Hematopoietic multipotent progenitor cell treated with erythropoietin and hydrocortisone succinate and interleukin-3 and kit ligand, for 8 days (in vitro differentiated cells): ENCODE data around the gene FUT9.
"Not testable (repeated sequence)": the region's sequence is repeated elsewhere in the genome, so short reads cannot be mapped to it uniquely, and the experiment has no call there.

Source experiments
- DNase-seq: peaks from one replicate; pipeline ENCODE4 v3.0.0-alpha.2; 2015

The FUT9 gene

DNA sequence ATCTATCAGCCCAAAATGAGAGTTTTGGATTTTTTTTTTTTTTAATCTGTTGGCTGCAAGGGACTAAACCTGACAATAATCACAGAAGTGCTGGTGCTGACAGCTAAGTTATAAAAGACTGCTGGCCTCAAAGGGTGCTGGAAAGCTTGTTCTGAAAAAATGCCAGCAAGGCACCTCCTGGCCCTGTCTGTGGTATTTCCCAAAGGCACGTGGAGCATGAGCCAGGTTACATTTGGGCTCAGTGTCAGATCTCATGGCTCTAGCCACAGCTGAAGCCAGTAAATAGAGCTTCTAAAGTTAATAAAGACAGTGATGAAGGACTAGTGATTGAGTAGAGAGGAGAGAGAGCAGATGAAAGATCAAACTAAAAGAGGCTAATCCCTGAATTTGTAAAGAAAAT is 178.9 kb downstream of the FUT9 start:
- DNase-seq, result no peak

DNA sequence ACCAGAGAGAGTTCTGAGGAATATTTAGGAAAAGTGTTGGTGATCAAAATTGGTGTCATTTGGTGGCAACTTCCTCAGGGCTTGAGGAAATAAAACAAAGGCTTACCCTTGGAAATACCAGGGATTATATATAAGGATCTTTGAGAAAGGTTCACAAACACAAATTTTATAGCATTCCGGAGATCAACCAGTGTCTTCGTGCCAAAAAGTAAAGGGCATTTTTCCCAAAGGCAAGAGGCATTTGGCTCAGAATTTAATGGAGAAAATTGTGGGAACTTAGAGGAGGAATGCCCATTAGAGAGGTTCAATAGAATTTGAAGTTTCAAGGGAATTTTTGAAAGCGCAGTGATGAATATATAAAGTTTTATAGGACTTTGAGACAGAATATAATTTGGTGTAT is 179.5 kb downstream of the FUT9 start:
- no peak for DNase-seq

- no peak for DNase-seq
Measured at GRCh38 chr6:96196633-96197032, 180.9 kb downstream of the FUT9 start.

GRCh38 chr6:96197241-96197640 is 181.5 kb downstream of the FUT9 start:
- DNase-seq, result no peak

DNA sequence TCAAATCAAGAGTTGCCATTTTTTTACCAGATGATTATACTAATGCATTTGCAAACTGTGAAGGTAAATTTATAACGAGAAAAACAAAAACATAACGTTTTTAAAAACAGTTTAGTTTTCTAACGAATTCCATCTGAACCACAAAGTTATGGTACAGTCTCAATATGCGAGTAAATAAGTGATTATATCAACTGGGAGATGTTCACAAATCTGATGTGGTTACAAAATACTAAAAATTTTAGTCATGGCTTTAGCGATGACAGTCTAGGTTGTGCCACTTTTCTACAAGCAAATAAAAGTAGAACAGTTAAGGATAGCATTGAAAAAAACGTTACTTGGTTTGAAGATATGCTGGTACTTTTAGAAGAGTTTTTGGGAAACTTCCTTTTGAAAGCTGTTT is 186.8 kb downstream of the FUT9 start:
- no peak for DNase-seq

- no peak for DNase-seq
Measured at GRCh38 chr6:96211341-96211740, 195.6 kb downstream of the FUT9 start.

DNA sequence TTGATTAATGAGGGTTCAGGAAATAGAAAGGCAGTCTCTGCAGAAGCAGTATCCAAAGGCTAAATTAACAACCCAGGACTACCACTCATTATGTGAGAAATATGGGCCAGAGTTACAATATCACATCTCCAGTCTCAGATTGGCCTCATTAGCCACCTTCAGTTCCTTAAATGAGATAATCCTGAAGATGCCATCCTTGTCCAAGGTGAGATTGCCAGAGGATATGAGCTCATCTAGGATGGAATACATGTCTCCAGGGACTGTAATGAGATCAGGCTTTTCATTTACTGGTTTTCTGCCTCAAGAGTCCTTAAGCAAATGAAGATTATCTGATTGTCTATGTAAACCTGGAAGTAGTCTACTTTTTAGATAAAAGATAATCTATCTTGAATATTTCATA is 196.3 kb downstream of the FUT9 start:
- no peak for DNase-seq

DNA sequence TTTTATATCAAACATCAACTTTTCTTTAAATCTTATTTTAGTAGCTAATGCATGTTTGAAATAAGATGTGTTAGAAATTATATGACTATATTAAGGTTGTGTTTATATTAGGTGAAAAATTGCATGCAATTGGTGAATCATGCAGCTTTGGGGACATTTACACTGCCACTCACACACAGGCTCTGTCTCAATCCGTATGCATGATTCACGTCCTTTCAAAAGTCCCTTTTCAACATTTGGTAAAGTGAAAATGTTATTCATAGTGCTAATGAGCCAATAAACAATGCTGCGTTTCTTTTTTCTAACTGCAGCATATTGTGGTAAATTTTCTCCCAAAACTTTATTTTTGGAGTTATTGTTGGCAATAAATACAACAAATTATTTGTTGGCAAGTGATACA is 198.0 kb downstream of the FUT9 start:
- no peak for DNase-seq

DNA sequence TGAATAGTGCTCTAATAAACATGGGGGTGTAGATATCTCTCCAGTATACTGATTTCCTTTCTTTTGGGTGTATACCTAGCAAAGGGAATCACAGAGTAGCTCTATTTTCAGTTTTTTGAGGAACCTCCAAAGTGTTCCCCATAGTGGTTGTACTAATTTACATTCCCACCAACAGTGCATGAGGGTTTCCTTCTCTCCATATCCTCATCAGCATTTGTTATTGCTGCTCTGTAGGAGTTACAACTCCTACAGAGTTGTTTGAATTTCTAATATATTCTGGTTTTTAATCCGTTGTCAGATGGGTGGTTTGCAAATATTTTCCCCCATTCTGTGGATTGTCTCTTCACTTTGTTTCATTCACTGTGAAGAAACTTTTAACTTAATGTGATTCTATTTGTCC is 207.9 kb downstream of the FUT9 start:
- no peak for DNase-seq

DNA sequence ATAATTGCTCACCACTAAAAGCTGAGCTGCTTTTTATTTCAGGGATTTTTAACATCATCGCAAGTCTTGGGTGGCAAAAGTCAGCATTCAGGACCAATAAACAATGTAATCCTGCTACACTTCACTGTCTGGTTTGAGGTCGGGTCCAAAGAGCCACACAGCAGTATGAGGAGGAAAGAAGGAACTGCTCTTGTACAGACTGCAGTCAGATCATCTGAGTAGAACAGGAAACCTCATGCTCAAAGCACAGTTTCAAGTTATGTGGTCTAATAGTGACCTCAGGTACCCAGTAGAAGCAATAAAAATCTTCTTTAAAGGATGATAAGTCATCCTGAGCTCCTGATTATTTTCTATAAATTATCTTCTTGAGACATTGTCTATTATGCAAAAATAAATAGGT is 211.4 kb downstream of the FUT9 start:
- no peak for DNase-seq

DNA sequence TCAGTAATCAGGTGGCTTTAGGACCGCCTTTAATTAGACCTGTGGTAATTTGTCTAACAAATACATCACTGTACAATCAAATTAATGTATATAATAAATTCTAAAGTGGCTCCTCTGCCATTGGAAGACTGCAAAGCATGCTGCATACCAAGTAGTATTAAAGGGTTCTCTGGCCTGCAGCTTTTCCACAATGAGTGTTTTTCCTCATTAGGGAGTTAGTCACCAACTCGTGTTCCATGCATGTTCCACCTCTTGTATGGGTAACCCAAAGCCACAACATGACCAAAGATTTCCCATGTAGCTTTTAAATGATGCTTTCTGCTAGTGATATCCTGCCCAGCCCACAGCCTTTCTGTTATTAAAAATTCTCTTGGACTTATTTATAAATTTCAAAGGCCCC is 218.7 kb downstream of the FUT9 start:
- no peak for DNase-seq

- no peak for DNase-seq
Measured at GRCh38 chr6:96235927-96236326, 220.2 kb downstream of the FUT9 start.

GRCh38 chr6:96236471-96236870 is 220.7 kb downstream of the FUT9 start:
- DNase-seq, result no peak

GRCh38 chr6:96237638-96238347 is 222.0 kb downstream of the FUT9 start:
- no peak for DNase-seq

DNA sequence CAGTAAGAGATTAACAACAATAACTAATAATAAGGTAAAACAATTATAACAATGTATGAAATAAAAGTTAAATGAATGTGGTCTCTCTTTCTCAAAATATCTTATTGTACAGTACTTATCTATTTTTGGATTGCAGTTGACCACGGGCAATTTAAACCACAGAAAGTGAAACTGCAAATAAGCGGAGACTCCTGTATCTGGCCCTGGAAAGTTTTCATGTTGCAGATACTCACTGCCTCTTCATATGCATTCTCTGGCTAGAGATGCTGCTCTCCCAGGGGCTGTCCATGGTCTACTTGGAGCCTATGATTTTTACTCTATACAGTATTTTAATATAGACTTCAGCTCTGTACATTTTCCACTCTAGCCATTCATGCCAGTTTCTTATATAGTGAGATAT is 230.8 kb downstream of the FUT9 start:
- no peak for DNase-seq

GRCh38 chr6:96249755-96250154 is 234.0 kb downstream of the FUT9 start:
- DNase-seq, result no peak

GRCh38 chr6:96257751-96258150 is 242.0 kb downstream of the FUT9 start:
- DNase-seq, result no peak

GRCh38 chr6:96260787-96261430 is 245.1 kb downstream of the FUT9 start:
- not testable (repeated sequence) for DNase-seq
